Effector memory CD4-positive, alpha-beta T cell (primary cell): ENCODE results near the gene KCNK3.
"Not testable (repeated sequence)": the region's sequence is repeated elsewhere in the genome, so short reads cannot be mapped to it uniquely, and the experiment has no call there.

Source experiments
- DNase-seq, 3 donors: peaks; one replicate each; pipeline ENCODE4 v3.0.0-alpha.2; 2020
- H3K27ac ChIP-seq: 2 replicates; pipeline ENCODE4 v1.7.0; 2013; ENCODE audit warnings: mild to moderate bottlenecking, low read length, moderate library complexity; ENCODE audit not compliant: insufficient read depth, poor library complexity, severe bottlenecking
- H3K27me3 ChIP-seq: replicated peaks from 2 replicates; pipeline ENCODE4 v1.7.0; 2013; ENCODE audit warnings: mild to moderate bottlenecking, low read length; ENCODE audit not compliant: insufficient read depth, control insufficient read depth, poor library complexity, severe bottlenecking
- H3K36me3 ChIP-seq: 2 replicates; pipeline ENCODE4 v1.7.0; 2013; ENCODE audit warnings: mild to moderate bottlenecking, low read length, moderate library complexity; ENCODE audit not compliant: control insufficient read depth, insufficient read depth
- H3K4me1 ChIP-seq: 2 replicates; pipeline ENCODE4 v1.7.0; 2013; ENCODE audit warnings: low read length, mild to moderate bottlenecking; ENCODE audit not compliant: control insufficient read depth, insufficient read depth, poor library complexity, severe bottlenecking
- H3K4me3 ChIP-seq: 2 replicates; pipeline ENCODE4 v1.7.0; 2013; ENCODE audit warnings: low read length, low read depth, mild to moderate bottlenecking; ENCODE audit not compliant: insufficient read depth, poor library complexity, severe bottlenecking
- H3K9me3 ChIP-seq: 2 replicates; pipeline ENCODE4 v1.7.0; 2013; ENCODE audit warnings: mild to moderate bottlenecking, low read length, moderate library complexity; ENCODE audit not compliant: control insufficient read depth

KCNK3 gene

GRCh38 chr2:26651470-26651771, 41.1 kb upstream of the KCNK3 start:
- Histone ChIP-seq H3K4me1 (no peaks in the 10 kb centered on the region), H3K36me3 (no peaks in the 10 kb centered on the region), H3K27ac (no peak overlapping the region), H3K27me3 (no peaks in the 10 kb centered on the region), H3K4me3 (no peak overlapping the region), H3K9me3 (no peaks in the 10 kb centered on the region)
- DNase-seq = no peak

- no peaks in the 10 kb centered on the region for H3K36me3 ChIP-seq
- no peak overlapping the region for H3K27ac ChIP-seq
- H3K4me1 ChIP-seq = no peaks in the 10 kb centered on the region
- no peak overlapping the region for H3K4me3 ChIP-seq
- no peaks in the 10 kb centered on the region for H3K27me3 ChIP-seq
- H3K9me3 ChIP-seq = no peaks in the 10 kb centered on the region
- DNase-seq = no peak
Observed at GRCh38 chr2:26651799-26652198, 40.7 kb upstream of the KCNK3 start.

GRCh38 chr2:26652361-26653041, 40.0 kb upstream of the KCNK3 start:
- no peaks in the 10 kb centered on the region for H3K27me3 ChIP-seq
- H3K4me1 ChIP-seq = no peaks in the 10 kb centered on the region
- H3K4me3 ChIP-seq = no peak overlapping the region
- no peaks in the 10 kb centered on the region for H3K36me3 ChIP-seq
- no peaks in the 10 kb centered on the region for H3K9me3 ChIP-seq
- DNase-seq = no peak
- no peak overlapping the region for H3K27ac ChIP-seq

- Histone ChIP-seq H3K4me1 (no peaks in the 10 kb centered on the region), H3K27ac (no peak overlapping the region), H3K36me3 (no peaks in the 10 kb centered on the region), H3K4me3 (no peak overlapping the region), H3K27me3 (no peaks in the 10 kb centered on the region), H3K9me3 (no peaks in the 10 kb centered on the region)
- no peak for DNase-seq
Observed at GRCh38 chr2:26653207-26654060, 39.1 kb upstream of the KCNK3 start.

GRCh38 chr2:26654061-26654340, 38.5 kb upstream of the KCNK3 start:
- Histone ChIP-seq H3K27me3 (no peaks in the 10 kb centered on the region), H3K27ac (no peak overlapping the region), H3K36me3 (no peaks in the 10 kb centered on the region), H3K4me3 (no peak overlapping the region), H3K4me1 (no peaks in the 10 kb centered on the region), H3K9me3 (no peaks in the 10 kb centered on the region)
- DNase-seq = no peak

GRCh38 chr2:26655120-26655519, 37.4 kb upstream of the KCNK3 start:
- H3K9me3 ChIP-seq = not testable (repeated sequence)

GRCh38 chr2:26655611-26656195, 36.8 kb upstream of the KCNK3 start:
- no peaks in the 10 kb centered on the region for H3K9me3 ChIP-seq
- H3K27me3 ChIP-seq = no peaks in the 10 kb centered on the region
- H3K4me1 ChIP-seq = no peaks in the 10 kb centered on the region
- H3K4me3 ChIP-seq = no peak overlapping the region
- no peaks in the 10 kb centered on the region for H3K36me3 ChIP-seq
- H3K27ac ChIP-seq = no peak overlapping the region
- no peak for DNase-seq

More at GRCh38 chr2:26655120-26655519, 37.4 kb upstream of the KCNK3 start:
- not testable (repeated sequence) for H3K36me3 ChIP-seq, H3K4me3 ChIP-seq, H3K27me3 ChIP-seq, H3K27ac ChIP-seq, H3K4me1 ChIP-seq, DNase-seq

GRCh38 chr2:26657265-26657664, 35.3 kb upstream of the KCNK3 start:
- no peaks in the 10 kb centered on the region for H3K4me1 ChIP-seq
- DNase-seq = no peak
- H3K27ac ChIP-seq = no peak overlapping the region
- H3K36me3 ChIP-seq = no peaks in the 10 kb centered on the region
- no peak overlapping the region for H3K4me3 ChIP-seq
- H3K27me3 ChIP-seq = no peaks in the 10 kb centered on the region
- H3K9me3 ChIP-seq = no peaks in the 10 kb centered on the region

GRCh38 chr2:26658691-26659346, 33.7 kb upstream of the KCNK3 start:
- Histone ChIP-seq H3K9me3 (no peaks in the 10 kb centered on the region), H3K27me3 (no peaks in the 10 kb centered on the region), H3K36me3 (no peaks in the 10 kb centered on the region), H3K4me1 (no peaks in the 10 kb centered on the region), H3K4me3 (no peak overlapping the region), H3K27ac (no peak overlapping the region)
- DNase-seq = no peak
